ENCODE measurements around the gene PREP. TPM values are rescaled to one million over a fixed set of nuclear protein-coding genes. Genes with fewer than 3 reads are reported as not detected.

The PREP gene
- total RNA-seq, 1 donor = 17.7 TPM

GRCh38 chr6:105279463-105279862 lies 123.4 kb downstream of the PREP start:
- DNase-seq (ENCODE audit: insufficient read length, low spot score, missing footprints) = no peak
- Histone ChIP-seq H2AFZ (ENCODE audit: low read length) (no peak overlapping the region), H3K9me3 (ENCODE audit: low read depth, low read length) (no peaks in the 10 kb centered on the region), H3K4me1 (ENCODE audit: insufficient read depth, low read length) (no peaks in the 10 kb centered on the region), H3K79me2 (ENCODE audit: insufficient read depth, low read length) (no peaks in the 10 kb centered on the region), H3K27ac (ENCODE audit: low read depth, low read length) (no peak overlapping the region), H3K4me3 (ENCODE audit: insufficient read depth, low read length) (no peak overlapping the region), H3K36me3 (ENCODE audit: insufficient read depth, low read length) (peaks cover 6% of the 10 kb centered on the region), H4K20me1 (ENCODE audit: insufficient read depth, low read length) (no peaks in the 10 kb centered on the region), H3K4me2 (ENCODE audit: insufficient read depth, low read length) (no peak overlapping the region), H3K27me3 (ENCODE audit: insufficient read depth, low read length) (no peaks in the 10 kb centered on the region)
- TF ChIP-seq CTCF (IDR thresholded peaks at IDR 0.05; ENCODE audit: extremely low read depth, low read depth, low read length) = no peak

GRCh38 chr6:105278813-105279212 lies 124.1 kb downstream of the PREP start:
- Histone ChIP-seq H3K79me2 (ENCODE audit: insufficient read depth, low read length) (no peaks in the 10 kb centered on the region), H3K9me3 (ENCODE audit: low read depth, low read length) (no peaks in the 10 kb centered on the region), H3K27ac (ENCODE audit: low read depth, low read length) (no peak overlapping the region), H3K36me3 (ENCODE audit: insufficient read depth, low read length) (peaks cover 6% of the 10 kb centered on the region), H3K4me1 (ENCODE audit: insufficient read depth, low read length) (no peaks in the 10 kb centered on the region), H3K27me3 (ENCODE audit: insufficient read depth, low read length) (no peaks in the 10 kb centered on the region), H3K4me3 (ENCODE audit: insufficient read depth, low read length) (no peak overlapping the region), H3K4me2 (ENCODE audit: insufficient read depth, low read length) (no peak overlapping the region), H2AFZ (ENCODE audit: low read length) (no peak overlapping the region), H4K20me1 (ENCODE audit: insufficient read depth, low read length) (no peaks in the 10 kb centered on the region)
- TF ChIP-seq CTCF (IDR thresholded peaks at IDR 0.05; ENCODE audit: extremely low read depth, low read depth, low read length) = no peak
- no peak for DNase-seq (ENCODE audit: insufficient read length, low spot score, missing footprints)

GRCh38 chr6:105278035-105278434 lies 124.8 kb downstream of the PREP start:
- Histone ChIP-seq H3K79me2 (ENCODE audit: insufficient read depth, low read length) (no peaks in the 10 kb centered on the region), H3K9me3 (ENCODE audit: low read depth, low read length) (no peaks in the 10 kb centered on the region), H3K4me2 (ENCODE audit: insufficient read depth, low read length) (no peak overlapping the region), H4K20me1 (ENCODE audit: insufficient read depth, low read length) (no peaks in the 10 kb centered on the region), H3K27ac (ENCODE audit: low read depth, low read length) (no peak overlapping the region), H3K36me3 (ENCODE audit: insufficient read depth, low read length) (peaks cover 6% of the 10 kb centered on the region), H2AFZ (ENCODE audit: low read length) (no peak overlapping the region), H3K4me3 (ENCODE audit: insufficient read depth, low read length) (no peak overlapping the region), H3K27me3 (ENCODE audit: insufficient read depth, low read length) (no peaks in the 10 kb centered on the region), H3K4me1 (ENCODE audit: insufficient read depth, low read length) (no peaks in the 10 kb centered on the region)
- no peak for TF ChIP-seq CTCF (IDR thresholded peaks at IDR 0.05; ENCODE audit: extremely low read depth, low read depth, low read length)
- DNase-seq (ENCODE audit: insufficient read length, low spot score, missing footprints) = no peak

GRCh38 chr6:105276374-105276773 lies 126.5 kb downstream of the PREP start:
- H3K4me2 ChIP-seq (ENCODE audit: insufficient read depth, low read length) = no peak overlapping the region
- H4K20me1 ChIP-seq (ENCODE audit: insufficient read depth, low read length) = no peaks in the 10 kb centered on the region
- no peak overlapping the region for H2AFZ ChIP-seq (ENCODE audit: low read length)
- no peaks in the 10 kb centered on the region for H3K27me3 ChIP-seq (ENCODE audit: insufficient read depth, low read length)
- no peak overlapping the region for H3K4me3 ChIP-seq (ENCODE audit: insufficient read depth, low read length)
- H3K36me3 ChIP-seq (ENCODE audit: insufficient read depth, low read length) = peaks cover 6% of the 10 kb centered on the region
- H3K27ac ChIP-seq (ENCODE audit: low read depth, low read length) = no peak overlapping the region
- DNase-seq (ENCODE audit: insufficient read length, low spot score, missing footprints) = no peak
- no peaks in the 10 kb centered on the region for H3K9me3 ChIP-seq (ENCODE audit: low read depth, low read length)
- no peak for TF ChIP-seq CTCF (IDR thresholded peaks at IDR 0.05; ENCODE audit: extremely low read depth, low read depth, low read length)
- H3K79me2 ChIP-seq (ENCODE audit: insufficient read depth, low read length) = no peaks in the 10 kb centered on the region
- peaks cover 6% of the 10 kb centered on the region for H3K4me1 ChIP-seq (ENCODE audit: insufficient read depth, low read length)
